ENCODE data around the gene BZW2. TPM values are rescaled to one million over a fixed set of nuclear protein-coding genes. Genes with fewer than 3 reads are reported as not detected.

Gene BZW2
- polyA plus RNA-seq, 12 donors = 86.8 to 2,729 (median 175) TPM

DNA sequence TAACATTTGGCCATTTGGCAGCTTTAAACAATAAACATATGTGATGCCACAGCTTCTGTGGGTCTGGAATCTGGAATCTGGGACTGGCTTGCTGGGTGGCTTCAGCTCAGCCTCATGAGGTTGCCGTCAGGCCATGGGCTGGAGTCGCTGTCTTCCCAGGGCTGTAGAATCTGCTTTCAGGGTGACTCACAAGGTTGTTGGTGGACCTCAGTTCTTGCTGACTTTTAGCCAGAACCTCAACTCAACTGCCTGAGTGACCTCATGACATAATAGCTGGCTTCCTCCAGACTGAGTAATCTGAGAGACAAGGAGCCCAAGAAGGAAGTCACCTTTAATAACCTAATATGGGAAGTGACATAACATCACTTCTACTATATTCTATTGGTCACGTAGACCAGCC, 63.0 kb downstream of the BZW2 start:
- DNase-seq = no peak

DNA sequence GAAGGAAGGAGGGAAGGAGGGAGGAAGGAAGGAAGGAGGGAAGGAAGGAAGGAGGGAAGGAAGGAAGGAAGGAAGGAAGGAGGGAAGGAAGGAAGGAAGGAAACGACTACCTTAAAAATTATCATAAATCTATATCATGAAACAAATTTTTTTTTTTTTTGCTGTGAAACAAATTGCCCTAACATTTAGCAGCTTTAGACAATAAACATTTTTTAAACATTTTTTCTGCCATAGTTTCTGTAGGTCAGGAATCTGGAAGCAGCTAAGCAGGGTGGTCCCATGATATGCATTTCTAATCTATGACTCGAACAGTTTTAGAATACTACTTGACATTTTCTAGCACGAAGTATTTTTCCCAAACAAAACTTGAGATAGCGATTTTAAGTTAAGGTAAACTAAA, 64.7 kb downstream of the BZW2 start:
- no peak for DNase-seq

DNA sequence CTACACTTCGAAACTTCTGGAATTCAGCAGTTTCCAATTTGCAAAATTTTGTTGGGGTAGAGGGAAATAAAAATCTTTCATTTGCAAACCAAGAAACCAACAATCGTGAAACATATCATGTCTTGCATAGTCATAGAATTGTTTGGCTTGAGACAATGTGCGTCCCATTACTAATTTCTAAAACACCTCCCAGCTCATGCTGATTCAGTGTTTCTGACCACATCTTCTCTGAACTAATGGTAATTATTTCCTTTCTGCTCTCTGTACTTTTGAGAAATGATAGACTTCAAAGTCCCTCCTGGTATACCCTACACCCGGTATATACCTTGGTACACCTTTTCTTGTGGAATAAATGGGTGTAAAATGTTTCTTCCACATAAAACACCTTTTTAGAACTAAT, 65.7 kb downstream of the BZW2 start:
- DNase-seq = no peak

DNA sequence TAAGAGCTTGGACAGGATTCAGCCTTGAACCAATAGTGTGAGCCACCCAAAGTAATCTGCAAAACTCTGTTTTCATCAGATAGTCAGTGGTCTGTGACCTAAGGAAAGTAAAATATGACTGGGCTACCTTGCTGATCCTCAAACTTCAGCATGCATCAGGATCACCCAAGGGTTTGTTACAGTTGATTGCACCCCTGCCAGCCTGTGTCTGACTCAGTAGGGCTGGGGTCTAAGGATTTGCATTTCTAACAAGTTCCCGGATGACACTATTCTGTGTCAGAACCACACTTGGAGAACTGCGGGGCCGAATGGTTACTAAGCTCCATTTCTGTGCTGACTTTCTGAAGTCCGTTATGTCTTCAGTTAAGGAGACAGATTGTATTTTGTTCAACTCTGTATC, 66.9 kb downstream of the BZW2 start:
- no peak for DNase-seq

DNA sequence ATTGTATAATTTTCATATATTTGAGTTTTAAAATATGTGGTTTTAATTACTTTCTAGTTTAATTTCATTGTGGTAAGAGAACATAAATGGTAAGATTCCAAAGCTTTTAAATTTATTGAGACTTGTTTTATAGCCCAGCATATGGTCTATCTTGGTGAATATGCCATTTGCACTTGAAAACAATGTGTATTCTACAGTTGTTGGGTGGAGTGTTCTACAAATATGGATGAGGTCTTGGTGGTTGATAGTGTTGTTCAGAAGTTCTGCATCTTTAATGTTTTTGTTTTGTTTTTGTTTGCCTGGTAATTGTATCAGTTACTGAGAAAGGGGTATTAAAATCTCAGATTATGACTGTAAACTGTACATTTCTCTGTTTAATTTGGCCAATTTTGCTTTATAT, 69.9 kb downstream of the BZW2 start:
- no peak for DNase-seq

DNA sequence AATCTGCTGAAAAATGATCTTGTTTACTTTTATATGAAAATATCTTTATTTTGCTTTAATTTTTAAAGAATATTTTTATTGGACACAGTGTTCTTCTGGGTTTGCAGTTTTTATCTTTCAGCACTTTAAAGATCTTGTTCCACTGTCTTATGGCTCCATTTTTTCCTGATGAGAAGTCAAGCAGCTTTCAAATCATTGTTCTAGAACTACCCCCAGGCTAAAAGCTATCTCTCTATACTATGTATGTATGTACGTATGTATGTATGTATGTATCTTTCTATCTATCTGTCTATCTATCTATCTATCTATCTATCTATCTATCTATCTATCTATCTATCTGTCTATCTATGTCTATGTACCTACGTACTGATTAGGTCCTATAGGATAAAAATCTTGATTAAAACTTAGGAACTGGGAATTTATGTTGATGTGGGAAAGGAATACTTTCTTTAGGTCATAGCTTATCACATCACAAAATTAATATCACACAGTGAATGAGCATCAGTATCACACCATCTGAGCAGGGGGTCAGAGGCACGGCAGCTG, 72.2 kb downstream of the BZW2 start:
- DNase-seq = no peak

DNA sequence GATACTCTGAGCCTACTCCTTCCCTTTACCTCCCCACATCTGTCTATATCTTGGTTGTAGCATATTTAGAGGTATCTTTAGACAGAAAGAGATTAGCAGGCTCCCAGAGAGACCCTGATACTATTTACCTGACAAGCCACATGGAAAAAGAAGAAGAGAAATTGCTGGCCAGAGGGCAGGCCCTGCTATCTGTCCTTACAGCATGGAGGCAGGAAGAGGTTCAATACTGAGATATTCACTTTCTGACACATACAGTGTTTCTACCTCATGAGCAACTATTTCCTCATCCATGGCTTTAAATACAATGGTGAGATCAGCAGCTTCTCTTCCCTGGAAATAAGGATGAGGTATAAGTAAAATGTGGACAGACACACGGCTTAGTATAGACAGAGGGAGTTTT, 73.7 kb downstream of the BZW2 start:
- no peak for DNase-seq

DNA sequence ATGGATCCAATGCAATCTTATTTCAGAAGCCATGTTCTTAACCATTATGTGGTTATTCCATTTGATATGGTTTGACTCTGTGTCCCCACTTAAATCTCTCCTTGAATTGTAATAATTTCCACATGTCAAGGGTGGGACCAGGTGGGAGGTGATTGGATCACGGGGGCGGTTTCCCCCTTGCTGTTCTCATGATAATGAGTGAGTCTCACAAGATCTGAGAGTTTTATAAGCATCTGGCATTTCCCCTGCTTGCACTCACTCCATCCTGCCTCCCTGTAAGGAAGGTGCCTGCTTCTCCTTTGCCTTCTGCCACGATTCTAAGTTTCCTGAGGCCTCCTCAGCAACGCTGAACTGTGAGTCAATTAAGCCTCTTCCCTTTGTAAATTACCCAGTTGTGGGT, 75.6 kb downstream of the BZW2 start:
- no peak for DNase-seq

DNA sequence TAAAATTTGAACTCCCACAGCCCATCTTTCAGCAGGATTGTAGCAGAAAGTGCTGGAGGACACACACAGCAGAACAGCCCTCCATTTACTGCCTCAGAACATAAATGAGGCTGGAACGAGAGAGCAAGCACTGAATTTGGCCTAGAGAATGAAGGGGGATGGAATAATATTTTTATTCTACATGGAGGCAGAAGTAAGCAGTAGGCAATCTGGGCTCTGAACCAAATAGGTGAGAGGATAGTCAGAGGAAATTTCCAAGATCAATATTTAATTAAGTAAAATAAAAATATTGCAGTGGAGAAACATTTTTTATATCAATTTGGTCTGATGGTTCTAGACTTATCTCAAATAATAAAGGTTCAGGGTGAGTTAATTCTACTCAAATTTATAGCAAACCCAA, 78.4 kb downstream of the BZW2 start:
- DNase-seq = no peak

DNA sequence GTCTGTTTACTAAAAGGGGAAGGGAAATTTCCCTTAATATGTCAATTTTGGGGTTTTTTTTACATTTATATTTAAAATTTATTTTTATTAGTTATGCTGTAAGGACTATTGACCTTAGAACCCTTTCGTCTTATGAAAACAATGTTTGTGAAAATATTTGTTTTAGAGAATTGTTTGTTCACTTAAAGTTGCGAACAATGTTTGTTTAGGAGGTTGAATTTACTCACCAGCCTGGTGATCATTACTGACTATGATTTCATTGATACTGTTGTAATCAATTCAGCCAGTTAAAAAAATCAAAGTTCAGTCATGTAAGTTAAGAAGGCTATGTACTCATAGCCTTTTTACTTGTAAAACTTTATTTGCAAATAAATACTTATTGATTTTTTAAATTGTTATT, 80.2 kb downstream of the BZW2 start:
- DNase-seq = no peak

DNA sequence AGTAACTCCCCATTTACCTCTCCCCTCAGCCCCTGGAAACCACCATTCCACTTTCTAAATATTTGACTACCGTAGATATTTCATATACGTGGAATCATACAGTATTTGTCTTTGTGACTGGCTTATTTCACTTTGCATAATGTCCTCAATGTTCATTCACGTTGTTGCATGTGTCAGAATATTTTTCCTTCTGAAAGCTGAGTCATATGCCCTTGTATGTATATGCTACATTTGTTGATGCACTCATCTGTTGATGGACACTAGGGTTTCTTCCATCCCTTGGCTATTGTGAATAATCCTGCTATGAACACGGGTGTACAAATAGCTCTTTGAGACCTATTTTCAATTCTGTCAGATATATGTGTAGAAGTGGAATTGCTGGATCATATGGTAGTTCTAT, 81.8 kb downstream of the BZW2 start:
- no peak for DNase-seq

DNA sequence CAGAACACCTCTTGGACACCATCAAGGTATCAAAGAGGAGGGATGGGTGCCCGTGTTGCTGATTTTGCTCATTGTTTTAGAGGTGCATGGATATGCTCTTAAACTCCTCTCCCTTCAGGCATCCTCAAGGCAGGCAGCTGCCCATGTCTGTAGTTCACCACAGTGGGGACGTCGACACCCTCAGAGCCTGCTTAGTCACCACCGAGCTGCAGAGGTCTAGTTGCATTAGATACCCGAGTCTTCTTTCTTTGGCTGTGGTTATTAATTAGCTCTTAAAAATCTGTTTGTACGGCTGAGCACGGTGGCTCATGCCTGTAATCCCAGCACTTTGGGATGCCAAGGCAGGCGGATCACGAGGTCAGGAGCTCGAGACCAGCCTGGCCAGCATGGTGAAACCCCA, 82.8 kb downstream of the BZW2 start:
- no peak for DNase-seq

DNA sequence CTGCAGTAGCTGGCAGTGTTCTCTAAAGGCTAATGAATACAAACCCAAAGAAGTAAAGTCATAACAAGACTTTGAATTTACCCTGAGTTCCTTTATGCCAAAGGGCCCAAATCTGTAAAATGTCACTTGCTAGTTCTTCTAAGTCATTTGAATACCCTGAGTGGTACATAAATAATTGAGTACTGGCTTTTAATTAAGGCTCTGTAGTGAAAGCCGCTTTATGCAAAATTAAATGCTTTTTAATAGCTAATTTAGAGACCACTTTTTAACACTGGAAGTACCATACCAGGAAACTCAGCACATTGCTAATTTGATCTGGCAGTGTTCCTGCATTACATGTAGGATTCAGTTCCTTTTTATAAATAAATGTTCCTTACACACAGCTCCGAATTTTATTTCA, 83.6 kb downstream of the BZW2 start:
- DNase-seq = no peak

DNA sequence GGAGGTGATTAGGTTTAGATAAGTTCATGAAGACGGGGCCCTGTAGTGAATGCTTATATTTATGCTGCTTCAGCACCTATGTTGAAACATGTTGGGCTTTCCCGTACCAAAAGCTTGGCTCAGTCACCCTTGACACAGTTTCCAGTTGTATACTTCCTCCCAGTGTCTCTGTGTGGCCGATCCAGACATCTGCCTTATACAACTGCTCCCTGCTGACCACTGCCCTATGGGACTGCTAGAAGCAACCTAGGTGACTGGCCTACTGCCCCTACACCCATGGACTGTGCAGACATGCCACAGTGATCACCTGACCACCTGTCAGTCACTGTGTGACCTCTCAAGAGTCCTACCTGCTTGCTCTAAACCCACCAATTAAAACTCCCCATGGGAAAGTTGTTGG, 85.0 kb downstream of the BZW2 start:
- DNase-seq = no peak

DNA sequence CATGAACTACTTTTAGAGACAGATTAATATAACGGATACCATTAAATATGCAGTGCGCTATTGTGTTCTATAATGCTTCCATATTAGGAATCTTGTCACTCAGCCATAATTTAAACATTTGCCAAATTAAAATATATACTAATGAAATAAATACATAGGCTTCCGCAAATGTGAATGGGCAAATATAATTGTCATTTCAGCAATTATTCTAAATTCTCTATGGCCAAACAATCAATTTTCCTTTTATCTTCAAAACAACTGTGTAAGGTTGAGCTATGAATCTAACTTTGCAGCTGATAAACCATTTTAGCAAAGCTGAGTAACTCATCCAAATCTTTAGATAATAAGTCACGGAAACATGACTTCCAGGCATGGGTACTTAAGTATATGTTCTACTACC, 86.8 kb downstream of the BZW2 start:
- no peak for DNase-seq

DNA sequence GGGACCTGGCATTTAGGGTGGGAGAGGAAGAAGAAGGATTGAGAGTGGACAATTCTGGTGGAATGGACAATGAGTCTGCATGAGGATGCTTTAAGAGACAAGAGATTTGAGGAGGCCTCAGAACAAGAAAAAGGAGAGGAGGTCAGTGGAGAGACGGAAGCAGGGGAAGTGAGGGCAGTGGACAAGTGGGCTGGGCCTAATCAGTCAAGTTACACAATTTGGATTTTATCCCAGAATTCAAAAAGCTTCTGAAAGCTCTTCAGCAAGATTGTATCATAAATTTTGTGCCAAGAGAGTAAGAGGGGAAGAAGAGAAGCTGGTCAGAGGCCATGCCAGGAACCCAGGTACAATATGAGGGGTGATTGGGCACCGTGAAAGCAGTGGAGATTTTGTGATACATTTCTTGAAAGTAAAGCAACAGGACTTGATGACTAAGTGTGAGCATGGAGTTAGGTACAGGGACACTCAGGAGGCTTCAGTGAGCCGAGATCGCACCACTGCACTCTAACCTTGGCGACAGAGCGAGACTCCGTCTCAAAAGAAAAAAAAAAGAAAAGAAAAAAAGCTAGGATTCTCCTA, 88.3 kb downstream of the BZW2 start:
- DNase-seq = no peak

DNA sequence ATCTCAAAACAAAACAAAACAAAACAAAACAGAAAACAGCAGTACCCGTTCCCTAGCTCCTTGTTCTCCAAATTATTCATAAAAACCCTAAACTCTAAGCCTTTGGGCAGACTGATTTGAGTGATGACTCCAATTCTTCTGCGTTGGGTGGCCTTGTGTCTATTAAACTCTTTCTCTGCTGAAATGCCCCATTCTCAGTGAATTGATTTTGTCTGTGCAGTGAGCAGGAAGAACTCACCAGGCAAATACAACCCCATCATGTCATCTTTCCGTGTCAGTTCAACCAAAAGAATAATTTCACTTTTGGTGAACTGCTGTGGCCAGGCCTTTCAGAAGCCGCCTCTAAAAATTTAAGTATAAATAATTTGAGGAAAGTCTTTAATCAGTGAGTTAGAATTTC, 89.0 kb downstream of the BZW2 start:
- no peak for DNase-seq

DNA sequence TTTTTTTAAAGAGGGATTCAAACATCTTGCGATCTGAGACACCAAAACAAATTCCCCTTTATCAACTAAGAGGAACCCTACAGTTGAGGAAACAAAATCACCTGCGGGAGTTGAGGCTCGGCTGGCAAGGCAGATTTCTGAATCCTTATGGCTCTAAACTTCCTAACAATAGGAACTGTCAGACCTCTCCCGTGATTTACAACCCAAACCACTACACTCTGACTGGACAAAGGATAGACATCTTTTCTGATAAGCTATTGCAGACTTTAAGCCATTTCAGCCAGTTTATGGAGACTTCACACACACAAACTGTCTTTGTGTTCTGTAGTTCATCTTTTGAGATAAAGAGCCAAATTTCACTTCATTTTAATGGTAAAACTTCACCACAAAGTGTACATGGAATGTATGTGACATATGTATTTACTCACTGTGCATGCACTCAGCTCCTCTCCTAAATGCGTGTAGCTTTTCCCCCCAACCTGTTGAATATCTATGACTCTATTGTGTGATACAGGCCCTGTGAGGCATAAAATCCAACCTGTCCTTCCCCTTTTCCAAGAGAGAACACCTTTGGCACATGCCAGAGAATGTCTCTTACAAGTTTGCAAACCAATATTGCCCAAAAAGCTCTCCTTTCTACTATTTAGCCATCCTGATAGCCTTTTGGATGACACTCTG, 92.2 kb downstream of the BZW2 start:
- no peak for DNase-seq

DNA sequence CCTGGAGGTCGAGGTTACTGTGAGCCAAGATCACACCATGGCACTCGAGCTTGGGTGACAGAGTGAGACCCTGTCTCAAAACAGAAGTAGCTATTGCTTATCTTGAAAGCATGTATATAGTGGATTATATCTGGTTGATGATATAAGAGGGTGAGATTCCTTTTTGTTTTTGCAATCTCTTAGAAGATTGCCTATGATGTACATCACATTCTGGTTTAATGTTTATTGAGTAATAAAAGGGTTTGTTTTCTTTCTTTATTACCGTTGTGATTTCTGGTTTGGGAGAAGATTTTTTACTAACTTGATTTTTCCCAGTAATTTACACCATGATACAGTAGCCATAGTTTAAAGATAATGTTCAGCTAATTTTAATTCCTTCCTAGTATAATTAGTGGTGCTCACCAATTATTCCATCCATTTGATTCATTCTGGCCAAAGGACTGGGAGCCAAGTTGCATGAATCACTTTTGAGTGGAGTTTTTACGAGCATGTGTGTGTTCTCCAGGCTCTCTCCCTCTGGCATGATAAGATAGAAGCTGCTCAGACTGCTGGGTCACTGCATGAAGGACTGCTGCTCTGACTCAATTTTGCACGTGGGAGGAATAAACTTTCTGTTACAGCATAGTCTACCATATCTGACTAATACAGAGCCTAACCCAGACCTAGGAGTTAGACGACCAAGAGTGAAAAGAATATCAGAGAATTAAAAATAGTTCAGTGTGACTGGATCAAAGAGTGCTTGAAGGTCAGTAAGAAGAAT, 94.1 kb downstream of the BZW2 start:
- no peak for DNase-seq

DNA sequence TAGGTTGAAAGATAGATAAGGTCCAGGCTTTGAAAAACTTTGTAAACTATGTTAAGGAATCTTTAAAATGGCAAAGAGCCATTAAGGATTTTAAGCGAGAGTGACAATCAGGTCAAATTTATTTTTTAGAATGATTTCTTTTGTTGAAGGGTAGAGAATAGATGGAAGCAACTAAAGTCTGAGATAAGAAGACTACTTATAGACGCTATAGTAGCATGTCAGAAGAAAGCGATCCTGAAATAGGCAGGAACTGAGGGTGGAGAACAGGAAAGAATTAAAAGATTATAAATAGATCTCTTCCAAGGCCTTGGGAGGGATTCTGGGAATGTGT, 94.6 kb downstream of the BZW2 start:
- DNase-seq = no peak

DNA sequence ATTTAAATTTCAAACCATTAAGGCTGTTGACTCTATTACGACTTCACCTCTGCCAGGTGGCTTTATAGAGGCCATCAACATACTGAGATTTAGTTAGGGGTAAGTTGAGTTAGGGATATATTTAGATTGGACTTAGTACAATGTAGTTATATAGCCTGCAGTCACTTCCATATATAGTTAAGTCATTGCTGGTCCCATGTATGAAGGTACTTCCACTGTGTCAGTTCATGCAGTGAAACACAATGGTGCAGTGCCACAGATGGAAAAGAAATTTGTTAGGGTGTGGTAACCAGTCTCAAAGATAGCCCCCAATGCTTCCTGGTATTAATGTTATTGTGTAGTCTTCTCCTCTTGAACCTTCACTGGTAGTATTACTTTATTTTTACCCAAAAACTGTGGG, 95.0 kb downstream of the BZW2 start:
- no peak for DNase-seq

DNA sequence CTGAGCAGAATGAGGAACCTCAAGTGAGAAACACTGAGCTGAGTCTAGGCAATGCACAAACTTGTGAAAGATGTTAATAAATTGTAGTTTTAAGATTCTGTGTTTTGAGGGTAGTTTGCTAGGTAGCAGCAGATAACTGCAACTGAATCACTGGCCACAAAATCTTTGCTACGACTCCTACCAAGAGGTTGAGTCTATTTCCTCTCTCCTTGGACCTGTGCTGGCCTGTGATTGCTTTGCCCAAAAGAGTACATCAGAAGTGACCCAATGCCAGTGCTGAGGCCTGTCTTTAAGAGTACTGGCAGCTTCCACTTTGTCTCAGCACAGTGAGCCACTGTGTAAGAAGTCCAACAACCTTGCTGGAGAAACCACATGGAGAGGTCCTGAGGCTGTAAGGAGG, 95.7 kb downstream of the BZW2 start:
- DNase-seq = no peak

DNA sequence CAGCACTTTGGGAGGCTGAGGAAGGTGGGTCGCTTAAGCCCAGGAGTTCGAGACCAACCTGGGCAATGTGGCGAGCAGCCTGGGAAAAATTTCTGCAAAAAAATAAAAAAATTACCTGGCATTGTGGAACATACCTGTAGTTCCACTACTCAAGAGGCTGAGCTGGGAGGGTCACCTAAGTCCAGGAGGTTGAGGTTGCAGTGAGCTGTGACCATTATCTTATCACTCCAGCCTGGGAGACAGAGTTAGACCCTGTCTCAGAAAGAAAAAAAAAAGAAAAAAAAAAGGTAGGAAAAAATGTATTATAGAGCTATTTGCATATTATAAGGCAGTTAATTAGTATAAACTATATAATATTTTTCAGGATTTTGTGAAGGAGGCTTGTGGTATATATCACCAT, 96.6 kb downstream of the BZW2 start:
- no peak for DNase-seq
